ENCODE results near the gene ACSF3.

Gene ACSF3

DNA sequence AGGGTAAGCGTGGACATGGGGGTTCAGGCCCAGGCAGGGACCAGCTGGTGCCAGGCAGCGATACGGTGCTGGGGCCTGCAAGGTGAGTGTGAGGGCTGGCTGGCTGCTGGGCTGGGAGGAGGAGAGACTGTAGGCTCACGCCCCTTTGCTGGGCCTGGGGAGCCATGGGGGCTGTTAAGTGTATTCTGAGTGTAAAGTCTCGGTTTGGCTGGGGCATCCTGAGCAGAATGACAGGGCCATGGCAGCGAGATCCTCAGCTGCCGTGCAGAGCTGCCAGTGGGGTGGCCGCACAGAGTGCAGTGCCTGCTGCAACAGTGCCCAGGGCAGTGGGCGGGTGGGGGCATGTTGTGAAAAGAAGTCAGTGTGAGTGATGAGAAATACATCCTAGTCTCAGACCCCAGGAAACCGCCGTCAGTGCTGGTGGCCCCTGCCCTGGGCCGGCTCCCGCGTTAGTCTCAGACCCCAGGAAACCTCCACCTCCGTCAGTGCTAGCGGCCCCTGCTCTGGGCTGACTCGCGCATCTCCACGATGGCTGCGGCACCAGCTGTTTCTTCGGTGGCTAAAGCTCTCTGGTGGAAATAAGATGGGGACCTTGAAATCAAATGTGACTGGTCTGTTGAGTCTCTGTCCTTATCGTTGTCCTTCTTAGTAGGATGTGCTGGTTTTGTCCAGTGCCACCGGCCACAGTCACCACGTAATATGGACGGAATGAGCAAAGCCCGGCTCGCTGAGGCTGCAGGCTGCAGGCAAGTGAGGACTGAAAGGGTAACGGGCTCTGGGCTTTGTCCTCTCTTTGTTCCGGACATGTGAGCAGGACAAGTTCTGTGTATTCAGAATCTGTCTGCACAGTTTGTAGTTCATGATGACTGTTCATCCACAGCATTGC lies 22.9 kb downstream of the ACSF3 start:
- no peak for DNase-seq (ENCODE audit: low read depth)
- no peak overlapping the region for H3K4me3 ChIP-seq (ENCODE audit: low read length)

DNA sequence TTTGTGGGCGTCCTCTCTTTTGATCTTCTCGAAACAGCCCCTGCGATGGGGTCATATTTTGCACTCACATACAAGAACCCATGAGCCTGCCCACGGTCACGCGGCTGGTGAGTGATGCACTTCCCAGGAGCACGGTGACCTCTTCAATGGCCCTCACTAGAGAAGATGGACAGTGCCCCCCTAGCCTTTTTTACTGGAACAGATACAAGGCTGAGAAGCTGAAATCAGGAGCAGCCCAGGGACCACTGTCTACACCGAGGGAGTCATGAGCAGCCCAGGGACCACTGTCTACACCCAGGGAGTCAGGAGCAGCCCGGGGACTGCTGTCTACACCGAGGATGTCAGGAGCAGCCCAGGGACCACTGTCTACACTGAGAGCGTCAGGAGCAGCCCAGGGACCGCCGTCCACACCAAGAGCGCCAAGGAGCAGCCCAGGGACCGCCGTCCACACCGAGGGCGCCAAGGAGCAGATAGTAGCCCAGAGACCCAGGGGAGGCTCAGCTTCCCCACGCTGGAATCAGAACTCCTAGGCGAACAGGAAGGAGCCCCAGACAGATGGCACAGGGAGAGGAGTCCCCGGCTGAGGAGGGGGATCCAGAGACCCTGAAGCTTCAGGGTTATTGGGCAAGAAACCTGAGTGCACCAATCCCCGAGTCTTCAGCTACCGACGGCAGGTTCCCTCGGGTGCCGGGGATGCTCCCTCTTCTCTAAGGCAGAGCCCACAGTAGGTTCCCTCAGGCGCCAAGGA lies 23.7 kb downstream of the ACSF3 start:
- no peak overlapping the region for H3K4me3 ChIP-seq (ENCODE audit: low read length)
- TF ChIP-seq, protein P1, sequence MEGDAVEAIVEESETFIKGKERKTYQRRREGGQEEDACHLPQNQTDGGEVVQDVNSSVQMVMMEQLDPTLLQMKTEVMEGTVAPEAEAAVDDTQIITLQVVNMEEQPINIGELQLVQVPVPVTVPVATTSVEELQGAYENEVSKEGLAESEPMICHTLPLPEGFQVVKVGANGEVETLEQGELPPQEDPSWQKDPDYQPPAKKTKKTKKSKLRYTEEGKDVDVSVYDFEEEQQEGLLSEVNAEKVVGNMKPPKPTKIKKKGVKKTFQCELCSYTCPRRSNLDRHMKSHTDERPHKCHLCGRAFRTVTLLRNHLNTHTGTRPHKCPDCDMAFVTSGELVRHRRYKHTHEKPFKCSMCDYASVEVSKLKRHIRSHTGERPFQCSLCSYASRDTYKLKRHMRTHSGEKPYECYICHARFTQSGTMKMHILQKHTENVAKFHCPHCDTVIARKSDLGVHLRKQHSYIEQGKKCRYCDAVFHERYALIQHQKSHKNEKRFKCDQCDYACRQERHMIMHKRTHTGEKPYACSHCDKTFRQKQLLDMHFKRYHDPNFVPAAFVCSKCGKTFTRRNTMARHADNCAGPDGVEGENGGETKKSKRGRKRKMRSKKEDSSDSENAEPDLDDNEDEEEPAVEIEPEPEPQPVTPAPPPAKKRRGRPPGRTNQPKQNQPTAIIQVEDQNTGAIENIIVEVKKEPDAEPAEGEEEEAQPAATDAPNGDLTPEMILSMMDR (conservative IDR thresholded peaks at IDR 0.05; ENCODE audit: low read length) = no peak

More for the DNA sequence above, 22.9 kb downstream of the ACSF3 start:
- TF ChIP-seq, protein P1 (conservative IDR thresholded peaks at IDR 0.05; ENCODE audit: low read length) = no peak

DNA sequence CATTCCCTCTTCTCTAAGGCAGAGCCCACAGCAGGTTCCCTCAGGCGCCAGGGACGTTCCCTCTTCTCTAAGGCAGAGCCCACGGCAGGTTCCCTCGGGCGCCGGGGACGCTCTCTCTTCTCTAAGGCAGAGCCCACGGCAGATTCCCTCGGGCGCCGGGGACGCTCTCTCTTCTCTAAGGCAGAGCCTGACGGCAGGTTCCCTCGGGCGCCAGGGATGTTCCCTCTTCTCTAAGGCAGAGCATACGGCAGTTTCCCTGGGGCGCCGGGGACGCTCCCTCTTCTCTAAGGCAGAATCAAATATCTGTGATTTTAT lies 24.3 kb downstream of the ACSF3 start:
- no peak overlapping the region for H3K4me3 ChIP-seq (ENCODE audit: low read length)
- DNase-seq (ENCODE audit: low read depth) = no peak
- TF ChIP-seq, protein P1 (conservative IDR thresholded peaks at IDR 0.05; ENCODE audit: low read length) = no peak

More for the DNA sequence above, 23.7 kb downstream of the ACSF3 start:
- DNase-seq (ENCODE audit: low read depth) = no peak

DNA sequence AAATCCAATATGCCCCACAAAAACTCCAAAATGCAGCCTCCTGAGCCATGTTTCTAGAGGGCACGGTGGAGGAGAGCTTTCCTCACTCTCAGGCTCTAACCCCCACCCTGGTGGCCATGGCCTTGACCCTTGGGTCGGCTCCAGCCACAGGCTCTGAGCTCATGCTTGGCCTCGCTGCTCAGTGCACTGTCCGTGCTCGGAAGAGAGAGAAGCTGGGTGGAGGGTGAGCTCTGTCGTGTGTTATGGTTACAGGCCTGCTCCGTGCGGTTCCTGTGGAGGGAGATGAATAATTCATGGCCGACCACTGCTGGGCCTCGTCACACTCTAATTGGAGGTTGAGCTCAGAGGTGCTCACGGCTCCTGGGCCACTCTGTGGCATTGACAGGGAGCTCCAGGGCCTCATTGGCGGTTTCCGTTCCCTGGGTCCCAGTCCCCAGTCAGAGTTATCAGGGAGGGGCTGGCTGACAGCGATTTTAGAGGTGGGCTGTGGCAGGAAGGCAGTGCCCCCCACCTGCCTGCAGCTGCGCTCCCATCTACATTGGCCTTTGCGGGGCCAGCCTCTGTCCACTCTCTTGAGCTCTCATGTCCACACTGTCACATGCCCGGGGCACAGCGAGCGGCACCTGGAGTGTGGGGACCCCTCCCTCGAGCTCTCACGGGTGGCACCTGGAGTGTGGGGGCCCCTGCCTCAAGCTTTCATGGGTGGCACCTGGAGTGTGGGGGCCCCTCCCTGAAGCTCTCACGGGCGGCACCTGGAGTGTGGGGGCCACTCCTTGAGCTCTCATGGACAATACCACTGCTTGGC lies 24.9 kb downstream of the ACSF3 start:
- H3K4me3 ChIP-seq (ENCODE audit: low read length) = no peak overlapping the region
- no peak for DNase-seq (ENCODE audit: low read depth)
- TF ChIP-seq, protein P1 (conservative IDR thresholded peaks at IDR 0.05; ENCODE audit: low read length) = no peak

DNA sequence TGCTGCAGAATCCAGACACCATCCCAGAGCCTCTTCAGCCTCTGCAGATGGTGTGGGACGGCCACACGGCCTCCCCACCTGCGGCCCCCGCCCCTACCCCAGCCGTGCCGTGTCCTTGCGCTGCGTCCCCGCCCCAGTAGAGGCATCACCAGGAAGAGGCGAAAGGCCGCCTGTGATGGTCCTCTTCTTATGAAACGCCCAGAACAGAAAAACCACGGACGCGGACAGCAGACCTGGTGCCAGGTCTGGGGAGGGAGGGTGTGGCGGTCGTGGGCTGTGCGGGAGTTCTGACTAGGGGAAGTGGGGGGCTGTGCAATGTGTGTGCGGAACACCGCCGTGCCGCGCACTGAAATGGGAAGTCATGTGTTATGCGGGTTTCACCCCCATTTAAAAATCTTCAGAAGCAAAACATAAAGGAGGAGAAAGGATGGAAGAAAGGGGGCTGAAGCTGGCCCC lies 25.5 kb downstream of the ACSF3 start:
- no peak for DNase-seq (ENCODE audit: low read depth)
- TF ChIP-seq, protein P1 (conservative IDR thresholded peaks at IDR 0.05; ENCODE audit: low read length) = no peak
- H3K4me3 ChIP-seq (ENCODE audit: low read length) = no peak overlapping the region

DNA sequence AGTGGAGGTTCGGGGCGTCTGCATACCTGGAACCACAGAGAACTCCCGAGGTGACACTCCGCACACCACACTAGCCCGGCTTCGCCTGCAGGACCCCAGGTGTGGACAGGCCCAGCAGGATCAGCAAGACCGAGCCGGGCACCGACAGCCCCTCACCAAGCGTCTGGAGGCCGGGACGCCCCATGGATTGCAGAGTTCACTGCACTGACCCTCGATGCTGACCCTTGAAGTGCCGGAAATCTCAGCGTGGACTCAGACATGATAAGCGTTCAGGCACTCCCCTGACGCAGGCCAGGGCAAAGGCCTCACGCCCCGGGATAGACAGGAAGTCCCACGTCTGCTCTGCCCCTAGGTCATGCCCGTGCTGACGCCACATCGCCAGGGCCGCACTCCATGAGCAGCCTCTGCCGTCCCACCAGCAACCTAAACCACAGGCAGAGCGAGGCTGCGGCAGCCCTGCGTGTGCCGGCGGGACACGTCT lies 26.0 kb downstream of the ACSF3 start:
- no peak for DNase-seq (ENCODE audit: low read depth)

More for the DNA sequence above, 26.0 kb downstream of the ACSF3 start:
- TF ChIP-seq, protein P1 (conservative IDR thresholded peaks at IDR 0.05; ENCODE audit: low read length) = no peak
- no peak overlapping the region for H3K4me3 ChIP-seq (ENCODE audit: low read length)
